Colonic mucosa (tissue), 4 donors: ENCODE measurements around the gene DPM2. TPM values are rescaled to one million over a fixed set of nuclear protein-coding genes. Genes with fewer than 3 reads are reported as not detected.

Experiments
- DNase-seq: peaks from one replicate; pipeline ENCODE4 v3.0.0-alpha.2; 2020
- H3K27ac ChIP-seq: fragments of 200-600 bp; one replicate; pipeline ENCODE4 v1.8.0; 2021
- H3K27me3 ChIP-seq: fragments of 200-600 bp; one replicate; pipeline ENCODE4 v1.8.0; 2021
- H3K36me3 ChIP-seq: fragments of 200-600 bp; one replicate; pipeline ENCODE4 v1.8.0; 2021
- H3K4me1 ChIP-seq: fragments of 200-600 bp; one replicate; pipeline ENCODE4 v1.8.0; 2021; ENCODE audit warnings: mild to moderate bottlenecking
- H3K4me3 ChIP-seq: fragments of 200-600 bp; one replicate; pipeline ENCODE4 v1.8.0; 2021
- H3K9ac ChIP-seq, 2 donors: one replicate each; pipeline ENCODE4 v1.7.0; 2013; ENCODE audit warnings: control low read depth in 2 of 2, low read depth in 2 of 2, low read length in 2 of 2
- H3K9me3 ChIP-seq: fragments of 200-600 bp; one replicate; pipeline ENCODE4 v1.8.0; 2021
- CTCF ChIP-seq: fragments of 200-600 bp; IDR thresholded peaks from one replicate; pipeline ENCODE4 v1.8.0; 2022; ENCODE audit warnings: antibody characterized with exemption, mild to moderate bottlenecking
- intact Hi-C: fragments of 100-400 bp; cut with DNase I; formaldehyde crosslinking; loops from one replicate; pipeline ENCODE4 v1.14.1; 2022
- total RNA-seq, 2 donors: library from RNA; stranded (reverse); fragmentation: NEBNext Ultra II Directional in 1 of 2; extraction: Animal tissue kit (Norgen Biotek cat#: 25700) in 1 of 2; gene quantifications; one replicate each; pipeline ENCODE4 v1.2.1, GENCODE V29; 2021
- donor health status: healthy.
- donor health status: DM: no; HTN: no; CAD: no.
- donor health status: DM: no; HTN: no; CAD: no.

The DPM2 gene
- total RNA-seq, 2 donors from 2014 or later: 25.7 to 38.9 TPM

- H3K9ac ChIP-seq: peak overlapping the region; percentile 82 to 88
- no peaks in the 10 kb centered on the region for H3K27me3 ChIP-seq
- no peak for TF ChIP-seq CTCF
- H3K4me1 ChIP-seq: peaks cover 5% of the 10 kb centered on the region
- no peak overlapping the region for H3K27ac ChIP-seq
- intact Hi-C loops: no loop called here
- no peaks in the 10 kb centered on the region for H3K9me3 ChIP-seq
- no peak for DNase-seq
- peak overlapping the region; percentile 70 for H3K4me3 ChIP-seq
- H3K36me3 ChIP-seq: peaks cover 2% of the 10 kb centered on the region
Measured at GRCh38 chr9:127937056-127937387, 632 bp downstream of the DPM2 start.

- Histone ChIP-seq H3K9me3 (no peaks in the 10 kb centered on the region), H3K4me1 (peaks cover 8% of the 10 kb centered on the region), H3K27ac (no peak overlapping the region), H3K9ac (peak overlapping the region; percentile 39 to 88), H3K36me3 (no peaks in the 10 kb centered on the region), H3K27me3 (no peaks in the 10 kb centered on the region), H3K4me3 (peak overlapping the region; percentile 70)
- no peak for TF ChIP-seq CTCF
- no peak for DNase-seq
- intact Hi-C loops: no loop called here
Measured at GRCh38 chr9:127936347-127936852, 1.3 kb downstream of the DPM2 start.

GRCh38 chr9:127935765-127936221, 1.9 kb downstream of the DPM2 start:
- TF ChIP-seq CTCF: no peak
- no peak for DNase-seq
- H3K36me3 ChIP-seq: no peaks in the 10 kb centered on the region
- intact Hi-C loops: no loop called here
- H3K4me1 ChIP-seq: peaks cover 14% of the 10 kb centered on the region
- H3K4me3 ChIP-seq: no peak overlapping the region
- no peak overlapping the region for H3K27ac ChIP-seq
- peak overlapping the region in 1 of 2 donors; percentile 39 for H3K9ac ChIP-seq
- no peaks in the 10 kb centered on the region for H3K27me3 ChIP-seq
- H3K9me3 ChIP-seq: no peaks in the 10 kb centered on the region

- intact Hi-C loops: no loop called here
- H3K27ac ChIP-seq: no peak overlapping the region
- DNase-seq: no peak
- H3K27me3 ChIP-seq: no peaks in the 10 kb centered on the region
- no peak overlapping the region for H3K4me3 ChIP-seq
- H3K9ac ChIP-seq: no peak overlapping the region
- H3K9me3 ChIP-seq: no peaks in the 10 kb centered on the region
- no peaks in the 10 kb centered on the region for H3K36me3 ChIP-seq
- H3K4me1 ChIP-seq: peaks cover 20% of the 10 kb centered on the region
- TF ChIP-seq CTCF: no peak
Measured at GRCh38 chr9:127934986-127935385, 2.7 kb downstream of the DPM2 start.

GRCh38 chr9:127934248-127934647, 3.4 kb downstream of the DPM2 start:
- Histone ChIP-seq H3K4me1 (peaks cover 21% of the 10 kb centered on the region), H3K27me3 (no peaks in the 10 kb centered on the region), H3K27ac (no peak overlapping the region), H3K36me3 (no peaks in the 10 kb centered on the region), H3K4me3 (no peak overlapping the region), H3K9me3 (no peaks in the 10 kb centered on the region), H3K9ac (no peak overlapping the region)
- intact Hi-C loops: no loop called here
- DNase-seq: no peak
- TF ChIP-seq CTCF: no peak
